ENCODE data around the gene PSMD2.

The PSMD2 gene

DNA sequence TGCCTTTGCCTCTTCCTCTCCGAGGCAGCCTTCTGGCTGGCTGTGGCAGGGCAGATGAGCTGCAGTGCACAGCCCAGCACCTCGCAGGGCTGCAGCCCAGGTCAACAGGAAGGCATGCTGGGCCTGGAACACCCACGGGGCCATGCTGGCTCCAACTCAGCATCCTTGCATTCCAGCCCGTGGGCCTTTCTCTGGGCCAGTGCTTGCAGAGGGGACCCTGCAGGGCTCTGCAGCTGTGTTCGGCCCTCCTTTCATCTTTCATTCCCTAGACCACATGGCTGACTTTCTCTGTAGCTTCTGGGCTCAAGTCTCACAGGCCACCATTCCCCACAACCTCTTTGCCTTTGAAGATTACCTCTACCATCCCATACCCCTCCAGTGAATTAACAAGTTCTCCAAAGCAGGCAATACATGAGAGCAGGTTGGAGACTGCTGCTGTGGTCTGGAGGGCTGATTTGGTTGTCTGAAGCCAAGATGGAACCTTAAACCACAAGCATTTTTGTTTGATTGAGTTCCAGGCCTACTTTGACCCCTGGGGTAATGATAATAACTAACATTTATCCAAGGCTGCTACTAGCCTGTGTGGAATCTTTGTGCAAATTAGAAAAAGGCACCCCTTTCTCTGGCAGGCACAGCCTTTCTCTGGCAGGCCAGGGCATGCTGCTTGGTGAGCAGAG lies 44.3 kb downstream of the PSMD2 start:
- Histone ChIP-seq H3K36me3 (peaks cover 39 to 49% (median 39%) of the 10 kb centered on the region in 3 donors), H3K27me3 (no peaks in the 10 kb centered on the region), H3K4me1 (peaks cover 0 to 27% (median 13%) of the 10 kb centered on the region in 4 donors), H3K4me3 (no peak overlapping the region), H3K9me3 (no peaks in the 10 kb centered on the region), H3K27ac (no peak overlapping the region)
- TF ChIP-seq, protein P1, sequence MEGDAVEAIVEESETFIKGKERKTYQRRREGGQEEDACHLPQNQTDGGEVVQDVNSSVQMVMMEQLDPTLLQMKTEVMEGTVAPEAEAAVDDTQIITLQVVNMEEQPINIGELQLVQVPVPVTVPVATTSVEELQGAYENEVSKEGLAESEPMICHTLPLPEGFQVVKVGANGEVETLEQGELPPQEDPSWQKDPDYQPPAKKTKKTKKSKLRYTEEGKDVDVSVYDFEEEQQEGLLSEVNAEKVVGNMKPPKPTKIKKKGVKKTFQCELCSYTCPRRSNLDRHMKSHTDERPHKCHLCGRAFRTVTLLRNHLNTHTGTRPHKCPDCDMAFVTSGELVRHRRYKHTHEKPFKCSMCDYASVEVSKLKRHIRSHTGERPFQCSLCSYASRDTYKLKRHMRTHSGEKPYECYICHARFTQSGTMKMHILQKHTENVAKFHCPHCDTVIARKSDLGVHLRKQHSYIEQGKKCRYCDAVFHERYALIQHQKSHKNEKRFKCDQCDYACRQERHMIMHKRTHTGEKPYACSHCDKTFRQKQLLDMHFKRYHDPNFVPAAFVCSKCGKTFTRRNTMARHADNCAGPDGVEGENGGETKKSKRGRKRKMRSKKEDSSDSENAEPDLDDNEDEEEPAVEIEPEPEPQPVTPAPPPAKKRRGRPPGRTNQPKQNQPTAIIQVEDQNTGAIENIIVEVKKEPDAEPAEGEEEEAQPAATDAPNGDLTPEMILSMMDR (IDR thresholded peaks at IDR 0.05): no peak
- DNase-seq: no peak
- intact Hi-C loops (cut with DNase I; ENCODE audit: low total_unique reads): no loop called here

DNA sequence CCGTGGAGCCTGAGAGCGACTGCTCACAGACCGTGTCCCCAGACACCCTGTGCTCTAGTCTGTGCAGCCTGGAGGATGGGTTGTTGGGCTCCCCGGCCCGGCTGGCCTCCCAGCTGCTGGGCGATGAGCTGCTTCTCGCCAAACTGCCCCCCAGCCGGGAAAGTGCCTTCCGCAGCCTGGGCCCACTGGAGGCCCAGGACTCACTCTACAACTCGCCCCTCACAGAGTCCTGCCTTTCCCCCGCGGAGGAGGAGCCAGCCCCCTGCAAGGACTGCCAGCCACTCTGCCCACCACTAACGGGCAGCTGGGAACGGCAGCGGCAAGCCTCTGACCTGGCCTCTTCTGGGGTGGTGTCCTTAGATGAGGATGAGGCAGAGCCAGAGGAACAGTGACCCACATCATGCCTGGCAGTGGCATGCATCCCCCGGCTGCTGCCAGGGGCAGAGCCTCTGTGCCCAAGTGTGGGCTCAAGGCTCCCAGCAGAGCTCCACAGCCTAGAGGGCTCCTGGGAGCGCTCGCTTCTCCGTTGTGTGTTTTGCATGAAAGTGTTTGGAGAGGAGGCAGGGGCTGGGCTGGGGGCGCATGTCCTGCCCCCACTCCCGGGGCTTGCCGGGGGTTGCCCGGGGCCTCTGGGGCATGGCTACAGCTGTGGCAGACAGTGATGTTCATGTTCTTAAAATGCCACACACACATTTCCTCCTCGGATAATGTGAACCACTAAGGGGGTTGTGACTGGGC lies 45.7 kb downstream of the PSMD2 start:
- Histone ChIP-seq H3K9me3 (no peaks in the 10 kb centered on the region), H3K27ac (no peak overlapping the region), H3K27me3 (no peaks in the 10 kb centered on the region), H3K4me1 (peaks cover 0 to 14% (median 1%) of the 10 kb centered on the region in 4 donors), H3K4me3 (no peak overlapping the region), H3K36me3 (peaks cover 39 to 49% (median 39%) of the 10 kb centered on the region in 3 donors)
- TF ChIP-seq, protein P1 (IDR thresholded peaks at IDR 0.05): no peak
- DNase-seq: no peak
- intact Hi-C loops (cut with DNase I; ENCODE audit: low total_unique reads): no loop called here

DNA sequence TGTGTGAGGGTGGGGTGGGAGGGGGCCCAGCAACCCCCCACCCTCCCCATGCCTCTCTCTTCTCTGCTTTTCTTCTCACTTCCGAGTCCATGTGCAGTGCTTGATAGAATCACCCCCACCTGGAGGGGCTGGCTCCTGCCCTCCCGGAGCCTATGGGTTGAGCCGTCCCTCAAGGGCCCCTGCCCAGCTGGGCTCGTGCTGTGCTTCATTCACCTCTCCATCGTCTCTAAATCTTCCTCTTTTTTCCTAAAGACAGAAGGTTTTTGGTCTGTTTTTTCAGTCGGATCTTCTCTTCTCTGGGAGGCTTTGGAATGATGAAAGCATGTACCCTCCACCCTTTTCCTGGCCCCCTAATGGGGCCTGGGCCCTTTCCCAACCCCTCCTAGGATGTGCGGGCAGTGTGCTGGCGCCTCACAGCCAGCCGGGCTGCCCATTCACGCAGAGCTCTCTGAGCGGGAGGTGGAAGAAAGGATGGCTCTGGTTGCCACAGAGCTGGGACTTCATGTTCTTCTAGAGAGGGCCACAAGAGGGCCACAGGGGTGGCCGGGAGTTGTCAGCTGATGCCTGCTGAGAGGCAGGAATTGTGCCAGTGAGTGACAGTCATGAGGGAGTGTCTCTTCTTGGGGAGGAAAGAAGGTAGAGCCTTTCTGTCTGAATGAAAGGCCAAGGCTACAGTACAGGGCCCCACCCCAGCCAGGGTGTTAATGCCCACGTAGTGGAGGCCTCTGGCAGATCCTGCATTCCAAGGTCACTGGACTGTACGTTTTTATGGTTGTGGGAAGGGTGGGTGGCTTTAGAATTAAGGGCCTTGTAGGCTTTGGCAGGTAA lies 46.5 kb downstream of the PSMD2 start:
- Histone ChIP-seq H3K27ac (peak overlapping the region; percentile 16 to 21), H3K9me3 (no peaks in the 10 kb centered on the region), H3K36me3 (peaks cover 39 to 49% (median 39%) of the 10 kb centered on the region in 3 donors), H3K4me1 (peaks cover 0 to 11% (median 0%) of the 10 kb centered on the region in 4 donors), H3K4me3 (no peak overlapping the region), H3K27me3 (no peaks in the 10 kb centered on the region)
- peak; percentile 73 to 82 for DNase-seq
- TF ChIP-seq, protein P1 (IDR thresholded peaks at IDR 0.05): peak; percentile 39 to 48
- intact Hi-C loops (cut with DNase I; ENCODE audit: low total_unique reads): no loop called here

DNA sequence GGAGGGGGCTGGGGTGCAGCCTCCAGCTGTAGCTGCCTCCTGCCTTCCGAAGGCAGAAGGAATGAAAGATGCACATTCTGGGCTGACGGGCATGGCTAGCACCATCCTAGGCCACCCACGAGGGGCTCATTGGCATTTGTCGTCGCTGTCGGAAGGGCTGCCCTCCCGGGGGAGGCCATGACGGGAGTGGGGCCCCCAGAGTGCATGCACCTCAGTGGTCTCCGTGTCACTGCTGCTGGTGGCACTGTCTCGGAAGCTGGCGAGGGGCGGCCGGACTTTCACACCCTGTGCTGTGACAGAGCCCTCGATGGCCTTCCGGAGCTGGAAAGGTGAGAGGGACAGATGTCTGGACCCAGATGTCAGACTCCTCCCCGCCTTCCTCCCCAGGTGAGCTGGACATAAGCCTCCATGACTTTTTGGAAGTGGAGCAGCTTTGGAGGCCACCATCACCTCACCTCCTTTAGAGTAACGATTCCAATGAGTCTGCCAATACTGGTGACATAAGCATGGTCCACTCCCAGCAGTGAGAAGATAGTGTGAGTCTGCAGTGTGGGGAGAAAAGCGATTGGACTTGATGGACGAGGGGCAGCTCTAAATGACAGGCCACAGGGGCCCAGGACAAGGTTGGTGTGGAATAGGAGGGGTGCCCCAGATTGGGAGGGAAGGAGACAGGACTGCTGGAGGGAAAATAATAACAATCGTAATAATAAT lies 47.6 kb downstream of the PSMD2 start:
- TF ChIP-seq, protein P1 (IDR thresholded peaks at IDR 0.05): no peak
- intact Hi-C loops (cut with DNase I; ENCODE audit: low total_unique reads): no loop called here
- Histone ChIP-seq H3K27ac (no peak overlapping the region), H3K4me1 (peaks cover 0 to 11% (median 0%) of the 10 kb centered on the region in 4 donors), H3K9me3 (no peaks in the 10 kb centered on the region), H3K27me3 (no peaks in the 10 kb centered on the region), H3K36me3 (peaks cover 34 to 46% (median 35%) of the 10 kb centered on the region in 3 donors), H3K4me3 (no peak overlapping the region)
- no peak for DNase-seq

All from tibial artery (tissue), 4 donors.